Stimulated activated CD4-positive, alpha-beta T cell treated with anti-CD3 and anti-CD28 coated beads, TNF-alpha, amount 100 ng/mL, for 4 hours (primary cell): Measurements from ENCODE around the gene PRPF8.
"Not testable (repeated sequence)": the region's sequence is repeated elsewhere in the genome, so short reads cannot be mapped to it uniquely, and the experiment has no call there.

Experiments
- DNase-seq, 3 experiments: peaks; one replicate each; pipeline ENCODE4 v3.0.0-alpha.2; 2020; ENCODE audit warnings: low read depth in 3 of 3

PRPF8 gene

DNA sequence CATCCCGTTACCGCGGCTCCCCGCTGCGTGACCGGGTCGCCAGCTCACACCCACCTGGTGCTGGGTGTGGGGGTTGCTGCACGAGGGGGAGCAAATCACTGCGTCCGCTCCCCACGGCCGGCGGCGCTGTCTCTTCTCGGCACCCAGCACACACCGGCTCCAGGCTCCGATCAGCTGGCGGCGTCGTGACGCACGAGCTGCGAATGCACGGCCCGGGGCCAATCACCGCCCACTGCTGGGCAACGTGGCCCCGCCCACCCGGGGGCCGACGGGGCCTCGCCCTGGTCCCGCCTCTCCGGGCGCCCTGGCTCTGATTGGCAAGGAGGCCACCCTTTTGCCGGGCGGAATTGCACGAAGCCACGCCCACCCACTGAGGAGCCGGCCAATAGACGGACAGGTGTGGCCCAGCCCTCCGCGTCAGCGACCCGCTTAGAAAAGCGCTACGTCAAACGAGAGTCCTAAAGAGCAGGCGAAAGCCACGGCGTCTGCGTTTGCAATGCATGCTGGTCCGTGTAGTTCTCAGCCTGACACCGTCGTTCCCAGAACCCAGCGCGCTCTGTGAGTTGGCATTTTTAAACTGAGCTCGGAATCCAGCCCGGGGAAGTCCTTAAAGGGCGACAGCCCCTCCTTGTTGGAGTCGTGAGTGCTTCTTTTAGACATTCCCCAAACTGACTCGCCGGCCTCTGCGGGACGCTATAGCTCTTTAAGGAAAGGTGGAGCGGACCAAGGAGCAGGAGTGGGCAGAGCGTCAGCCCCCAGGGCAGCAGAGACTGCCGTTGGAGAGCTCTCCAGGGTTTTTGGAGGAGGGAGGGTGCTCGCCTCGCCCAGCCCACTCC lies 31.6 kb upstream of the PRPF8 start:
- DNase-seq: peak; percentile 99 to 100 (median 100)

DNA sequence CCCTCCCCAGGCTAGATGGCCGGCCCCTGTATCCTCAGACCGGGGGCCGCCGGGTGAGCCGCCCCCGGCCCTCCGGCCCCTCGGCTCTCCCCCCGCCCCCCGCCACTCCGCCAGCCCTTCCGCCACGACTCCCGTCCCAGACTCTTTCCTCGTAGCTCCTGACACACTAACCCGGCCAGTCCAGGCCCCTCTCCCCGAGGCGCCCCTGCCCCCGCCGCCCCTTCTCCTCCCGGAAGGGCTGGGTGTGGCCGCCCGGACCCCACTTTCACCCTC lies 31.1 kb upstream of the PRPF8 start:
- DNase-seq: no peak

DNA sequence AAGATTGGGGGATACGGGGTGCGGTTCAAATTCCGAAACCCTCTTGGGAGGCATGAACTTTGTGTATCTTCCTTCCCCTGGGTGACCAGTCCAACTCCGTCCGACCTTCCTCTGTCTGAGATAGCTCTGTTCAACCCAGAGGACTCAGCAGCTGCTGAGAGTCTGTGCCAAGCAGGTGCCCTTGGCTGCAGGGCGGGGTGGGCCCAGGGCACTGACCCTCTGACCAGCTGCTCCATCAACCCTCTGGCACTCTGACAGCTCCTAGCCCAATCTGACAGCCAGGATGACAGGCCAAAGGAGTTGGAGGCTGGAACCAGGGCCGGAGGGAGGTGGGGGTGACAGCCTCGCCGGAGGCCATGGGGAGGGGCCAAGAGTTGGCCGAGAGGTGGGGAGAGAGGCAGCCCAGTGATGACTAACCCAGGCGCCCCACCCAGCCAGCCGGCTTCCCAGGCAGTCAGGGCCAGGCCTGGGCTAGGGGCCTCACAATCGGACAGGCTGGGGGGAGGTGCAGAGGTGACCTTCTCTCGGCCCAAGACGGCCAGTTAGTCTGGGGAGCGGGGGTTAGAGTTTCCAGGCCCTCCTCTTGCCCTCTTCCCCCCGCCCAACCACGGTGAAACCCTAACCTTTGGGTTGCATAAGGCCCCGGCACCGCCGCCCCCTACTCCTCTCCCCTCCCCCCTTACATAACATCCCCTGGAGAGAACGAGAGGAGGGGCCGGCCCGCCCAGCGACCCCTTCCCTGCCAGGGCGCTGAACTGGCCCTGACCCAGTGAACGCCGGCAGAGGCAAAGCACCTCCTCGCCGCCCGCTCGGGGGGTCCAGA lies 30.5 kb upstream of the PRPF8 start:
- no peak for DNase-seq

DNA sequence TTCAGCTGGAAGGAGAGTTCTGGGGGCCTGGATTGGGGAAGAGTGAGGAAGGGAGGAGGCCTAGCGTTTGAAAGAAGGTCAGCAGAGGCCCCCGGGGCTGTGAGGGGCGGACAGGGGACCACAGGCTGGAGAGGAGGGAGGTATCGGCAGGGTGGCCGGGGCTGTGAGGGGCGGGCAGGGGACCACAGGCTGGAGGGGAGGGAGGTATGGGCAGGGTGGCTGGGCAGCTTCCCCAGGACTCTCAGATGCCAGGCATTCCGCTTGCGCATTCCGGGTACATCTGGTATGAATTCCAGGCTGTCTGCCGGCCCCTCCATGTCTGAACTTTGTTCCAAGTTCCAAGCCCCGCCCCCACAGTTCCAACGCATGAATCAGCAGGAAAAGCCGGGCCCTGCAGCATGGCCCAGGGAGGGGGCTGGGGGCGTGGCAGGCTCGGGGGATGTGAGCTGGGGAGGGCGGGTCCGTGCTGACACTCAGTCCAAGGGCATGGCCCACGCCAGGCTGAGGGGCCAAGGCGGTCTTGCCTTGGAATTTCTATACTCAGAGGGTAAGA lies 29.8 kb upstream of the PRPF8 start:
- no peak for DNase-seq

DNA sequence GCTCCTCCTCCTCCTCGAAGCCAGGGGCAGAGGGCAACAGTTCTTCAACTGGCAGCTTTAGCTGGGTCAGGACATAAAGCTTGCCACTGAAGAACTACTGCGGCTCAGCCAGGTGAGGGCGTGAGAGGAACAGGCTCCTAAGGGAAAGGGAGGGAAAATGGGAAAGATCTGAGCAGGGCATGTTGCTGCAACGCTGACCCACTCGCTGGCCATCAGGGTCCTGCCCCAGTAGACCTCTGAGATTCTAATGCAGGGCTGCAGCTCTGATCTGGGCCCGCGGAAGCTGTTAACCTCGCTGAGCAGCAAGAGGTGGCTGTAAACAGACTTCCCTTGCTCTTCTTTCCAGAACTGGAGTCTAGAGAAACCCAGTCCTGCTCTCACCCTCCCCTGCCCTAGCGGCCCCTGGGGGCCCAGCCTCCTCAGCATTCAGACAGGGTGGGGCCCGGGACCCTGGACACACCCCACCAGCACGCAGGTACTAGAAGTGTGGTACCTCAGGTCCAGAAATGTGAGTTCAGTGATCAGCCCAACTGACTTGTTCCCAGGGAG lies 29.3 kb upstream of the PRPF8 start:
- no peak for DNase-seq

DNA sequence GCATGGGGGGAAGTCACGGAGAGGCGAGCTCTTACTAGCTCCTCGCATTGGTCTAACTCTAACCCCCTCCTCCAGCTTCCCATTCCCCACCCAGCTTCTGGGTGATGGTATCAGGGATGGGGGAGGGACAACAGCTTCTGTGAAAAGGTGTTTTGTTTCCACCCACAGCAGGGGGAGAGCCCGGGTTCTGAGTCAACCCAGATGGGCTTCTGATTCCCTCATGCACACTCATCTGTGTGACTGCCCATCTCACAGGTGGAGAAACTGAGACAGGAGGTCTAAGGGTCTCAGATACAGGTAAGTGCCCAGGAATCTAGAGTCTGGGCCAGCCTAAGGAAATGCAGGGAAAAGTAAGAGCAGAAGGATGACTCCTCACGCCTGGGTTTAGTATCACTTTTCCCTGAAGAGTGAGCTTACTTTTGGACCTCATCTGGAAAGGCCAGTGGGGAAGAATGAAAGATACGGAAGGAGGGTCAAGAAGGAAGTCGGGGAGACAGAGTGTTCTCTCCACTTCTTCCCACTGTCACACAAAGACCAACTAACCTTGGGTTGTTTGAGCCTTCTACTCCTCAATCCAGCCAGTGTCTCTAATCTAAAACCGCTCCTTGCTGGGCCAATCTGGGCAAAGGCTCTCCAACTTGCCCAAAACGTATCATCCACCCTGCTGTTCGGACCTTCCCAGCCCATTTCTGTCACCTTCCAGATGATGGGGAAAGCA lies 28.7 kb upstream of the PRPF8 start:
- no peak for DNase-seq

DNA sequence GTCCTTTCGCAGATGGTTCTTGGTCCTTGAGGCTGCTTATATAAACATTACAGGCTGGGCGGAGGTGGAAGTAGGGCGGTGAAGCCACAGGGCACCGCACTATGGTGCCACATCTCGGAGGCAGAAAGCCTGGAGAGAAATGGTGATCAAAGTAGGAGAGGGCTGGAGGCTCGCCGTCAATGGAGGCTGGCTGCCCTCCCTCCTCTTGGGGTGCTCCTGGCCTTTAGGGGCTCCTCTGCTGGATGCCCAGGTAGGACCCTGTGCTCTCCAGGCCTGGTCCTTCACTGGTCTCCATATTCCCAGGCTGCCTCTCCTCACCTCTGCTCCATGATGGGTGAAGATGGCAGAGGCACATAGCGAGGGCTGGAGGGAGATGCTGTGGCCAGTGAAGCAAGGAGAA lies 27.6 kb upstream of the PRPF8 start:
- no peak for DNase-seq

DNA sequence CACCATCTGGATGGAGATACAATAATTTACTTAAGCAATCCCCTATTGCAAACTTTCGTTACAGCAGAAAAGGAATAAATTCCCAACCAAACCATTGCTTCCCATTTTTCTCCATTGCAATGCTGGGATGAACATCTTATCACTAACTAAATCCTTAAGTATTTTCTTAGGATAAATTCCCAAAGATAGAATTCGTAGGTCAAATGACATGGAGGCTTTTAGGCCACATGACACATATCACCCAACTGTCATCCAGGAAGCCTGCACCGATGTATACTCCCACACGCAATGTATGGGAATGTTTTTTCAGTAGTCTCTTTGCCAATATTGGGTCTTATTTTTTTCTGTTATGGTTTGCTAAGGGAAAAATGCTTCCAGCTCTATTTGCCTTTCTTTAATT lies 27.1 kb upstream of the PRPF8 start:
- DNase-seq: no peak

DNA sequence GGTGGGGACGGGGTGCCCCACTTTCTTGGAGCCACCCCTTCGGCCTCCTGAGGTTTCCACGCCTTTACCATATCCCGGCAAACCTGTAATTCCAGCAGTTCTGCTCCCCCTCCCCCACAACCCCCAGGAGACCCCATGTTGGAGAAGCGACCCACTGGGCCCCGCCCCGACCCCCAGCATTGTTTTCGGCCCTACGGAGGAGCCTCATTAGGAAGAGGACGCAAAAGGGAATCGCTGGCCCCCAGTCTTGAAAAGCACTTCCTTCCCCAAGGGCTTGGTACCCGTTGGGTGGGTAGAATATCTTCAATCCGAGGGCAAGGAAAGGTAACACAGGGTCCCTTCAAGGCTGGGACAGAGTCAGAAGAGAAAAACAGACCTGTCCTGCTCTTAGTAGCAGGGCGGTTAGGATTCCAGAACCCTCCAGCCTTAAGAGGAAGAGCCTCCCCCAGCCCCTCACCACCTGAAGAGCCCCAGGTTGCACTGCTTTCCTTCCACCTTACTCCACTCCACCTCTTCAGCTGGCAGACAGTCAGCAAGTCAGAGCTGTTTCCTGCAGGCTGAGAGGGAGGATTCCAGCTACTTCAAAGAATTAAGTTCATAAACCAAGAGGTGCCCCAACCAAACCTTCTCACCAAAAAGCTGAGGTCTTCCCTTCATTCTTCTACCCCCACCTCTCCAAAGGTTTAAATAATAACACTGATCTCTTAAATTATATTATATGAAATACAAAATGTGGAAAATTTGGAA lies 26.3 kb upstream of the PRPF8 start:
- no peak for DNase-seq

DNA sequence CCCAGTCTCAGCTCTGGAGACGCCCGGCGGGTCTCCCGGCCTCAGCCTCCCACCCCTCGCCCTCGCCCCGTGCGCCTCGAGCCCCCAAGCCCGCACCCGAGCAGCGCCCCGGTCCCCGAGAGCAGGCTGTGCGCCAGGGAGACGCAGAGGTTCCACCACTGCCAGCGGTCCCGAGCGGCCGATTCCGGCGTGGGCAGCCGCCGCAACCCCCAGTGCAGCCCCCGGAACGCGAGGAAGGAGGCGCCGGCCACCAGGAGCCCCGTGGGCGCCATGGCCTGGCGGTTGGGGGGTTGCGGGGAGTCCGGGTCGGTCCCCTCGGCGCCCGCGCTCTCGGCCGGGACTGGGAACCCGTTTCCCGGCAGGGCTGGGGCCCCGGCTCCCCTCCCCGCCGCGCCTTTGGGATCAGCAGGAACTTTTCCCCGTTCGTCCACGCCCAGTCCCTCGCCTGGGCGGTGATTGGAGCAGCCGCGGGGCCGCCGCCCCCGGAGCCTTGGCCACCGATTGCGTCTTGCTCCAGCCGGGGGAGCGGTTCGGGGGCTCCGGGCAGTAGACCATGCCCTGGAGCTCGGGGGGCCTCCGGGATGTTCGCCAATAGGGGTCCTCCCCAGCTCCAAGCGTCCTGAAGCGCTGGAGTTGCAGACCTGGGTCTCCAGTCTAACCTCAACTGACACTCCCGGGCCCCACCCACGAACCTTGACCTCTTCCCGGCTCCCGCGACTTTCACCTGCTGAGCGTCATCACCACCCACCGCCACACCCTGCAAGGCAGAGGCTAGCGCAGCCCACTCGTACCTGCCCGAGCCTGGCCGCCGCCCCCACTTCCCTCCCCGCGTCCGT lies 25.5 kb upstream of the PRPF8 start, which contains the start of gene TLCD2:
TLCD2 (minus strand) TSS at position 407 of the 836 bp plus-strand sequence; CDS start at position 272, 135 bp downstream.
- no peak for DNase-seq

DNA sequence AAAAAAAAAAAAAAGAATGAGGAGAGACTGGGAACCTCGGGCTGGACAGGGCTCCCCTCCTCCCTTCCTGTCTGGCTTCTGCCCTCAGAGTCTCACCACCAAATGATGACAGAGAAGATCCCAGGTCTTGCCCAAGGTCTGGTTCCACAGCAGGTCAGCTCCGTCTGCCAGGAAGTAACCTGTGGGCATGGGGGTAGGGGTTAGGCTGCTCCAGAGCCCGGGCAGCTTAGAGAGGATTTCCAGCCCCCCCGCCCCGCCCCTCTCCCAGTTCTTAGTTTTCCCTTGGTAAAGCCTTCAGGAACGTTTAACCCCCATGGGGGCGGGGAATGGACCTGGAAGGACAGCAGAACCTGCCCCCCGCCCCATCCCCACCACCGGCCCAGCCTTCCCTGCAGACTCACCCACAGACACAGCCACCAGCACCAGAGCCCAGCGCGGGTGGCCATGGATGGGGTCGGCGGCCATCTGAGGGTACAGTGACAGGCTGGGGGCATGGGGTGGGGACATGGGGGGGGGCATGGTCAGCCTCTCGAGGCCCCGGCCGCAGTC lies 24.8 kb upstream of the PRPF8 start:
- no peak for DNase-seq

DNA sequence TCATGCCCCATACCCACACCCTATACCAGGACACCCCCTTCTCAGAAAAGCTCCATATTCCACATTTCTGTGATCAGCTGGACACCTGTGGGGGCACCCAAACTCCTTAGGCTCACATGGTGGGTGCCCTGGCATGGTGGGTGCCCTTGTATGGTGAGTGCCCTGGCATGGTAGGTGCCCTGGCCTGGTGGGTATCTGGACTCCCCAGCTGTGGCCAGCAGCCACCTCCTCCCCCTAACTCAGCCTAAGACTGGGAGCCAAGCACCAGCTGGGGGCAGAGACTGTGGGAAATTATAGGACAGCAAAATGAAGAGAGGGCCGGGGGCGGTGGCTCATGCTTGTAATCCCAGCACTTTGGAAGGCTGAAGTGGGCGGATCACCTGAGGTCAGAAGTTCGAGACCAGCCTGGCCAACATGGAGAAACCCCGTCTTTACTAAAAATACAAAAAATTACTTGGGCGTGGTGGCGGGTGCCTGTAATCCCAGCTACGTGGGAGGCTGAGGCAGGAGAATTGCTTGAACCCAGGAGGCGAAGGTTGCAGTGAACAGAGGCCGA lies 24.2 kb upstream of the PRPF8 start:
- not testable (repeated sequence) for DNase-seq

DNA sequence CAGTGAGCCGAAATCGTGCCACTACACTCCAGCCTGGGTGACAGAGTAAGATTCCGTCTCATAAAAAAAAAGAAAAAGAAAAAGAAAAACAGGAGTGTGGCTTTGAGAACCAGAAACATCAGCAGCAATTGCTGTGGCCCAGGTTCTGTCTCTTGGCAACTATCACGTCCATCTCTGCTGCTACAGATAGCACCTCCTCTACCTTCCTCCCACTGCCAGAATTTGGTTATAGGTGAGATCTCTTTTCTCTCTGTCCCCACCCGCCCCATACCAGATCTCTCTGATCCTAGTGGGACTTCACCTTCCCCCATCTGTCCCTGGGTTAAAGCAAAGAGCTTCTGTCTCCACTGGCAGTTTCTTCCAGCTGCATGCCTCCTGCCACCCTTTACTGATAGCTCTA lies 22.4 kb upstream of the PRPF8 start:
- no peak for DNase-seq

DNA sequence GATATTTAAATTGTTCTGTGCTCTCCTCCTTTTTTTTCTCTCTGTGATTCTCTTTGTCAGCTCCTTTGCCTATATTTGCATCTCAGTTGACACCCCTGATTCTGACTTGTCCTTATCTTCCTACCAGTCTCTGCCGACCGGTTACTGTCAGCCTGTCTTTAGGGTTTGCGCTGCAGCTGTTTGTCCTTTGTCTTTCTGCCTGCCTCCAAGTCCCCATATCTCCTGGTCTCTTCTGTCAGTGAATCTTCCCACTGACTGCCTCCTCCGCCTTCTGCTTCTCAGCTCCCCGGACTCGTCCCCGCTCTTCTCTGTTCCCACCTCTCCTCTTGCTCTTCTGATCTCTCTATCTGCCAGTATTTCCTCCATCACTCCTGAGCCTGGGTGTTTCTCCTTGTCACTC lies 20.3 kb upstream of the PRPF8 start:
- no peak for DNase-seq

DNA sequence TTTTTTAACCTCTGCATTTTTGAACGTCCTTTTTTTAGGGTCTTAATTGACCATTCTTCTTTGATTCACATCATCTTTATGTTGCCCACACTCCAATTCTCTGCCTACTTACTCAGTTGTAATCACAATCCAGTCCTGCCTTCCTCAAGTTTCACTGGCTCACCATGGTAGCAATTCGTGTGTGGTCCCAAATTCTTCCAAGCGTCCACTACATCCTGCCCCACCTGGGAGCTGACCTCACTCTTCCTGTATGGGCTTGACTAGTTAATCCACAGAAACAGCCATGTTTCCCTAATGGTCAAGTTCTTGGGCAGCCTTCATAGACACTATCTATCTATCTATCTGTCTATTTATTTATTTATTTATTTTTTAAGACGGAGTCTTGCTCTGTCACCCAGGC lies 18.4 kb upstream of the PRPF8 start:
- DNase-seq: no peak

DNA sequence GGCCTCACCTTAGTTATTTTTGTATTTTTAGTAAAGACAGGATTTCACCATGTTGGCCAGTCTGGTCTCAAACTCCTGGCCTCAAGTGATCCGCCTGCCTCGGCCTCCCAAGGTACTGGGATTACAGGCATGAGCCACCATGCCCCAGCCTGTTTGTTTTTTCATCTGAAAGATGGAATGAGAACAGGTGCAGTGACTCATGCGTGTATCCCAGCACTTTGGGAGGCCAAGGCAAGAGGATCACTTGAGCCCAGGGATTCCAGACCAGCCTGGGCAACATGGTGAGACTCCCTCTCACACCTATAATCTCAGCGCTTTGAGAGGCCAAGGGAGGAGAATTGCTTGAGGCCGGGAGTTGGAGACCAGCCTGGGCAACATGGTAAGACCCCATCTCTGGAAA lies 15.2 kb upstream of the PRPF8 start:
- not testable (repeated sequence) for DNase-seq

DNA sequence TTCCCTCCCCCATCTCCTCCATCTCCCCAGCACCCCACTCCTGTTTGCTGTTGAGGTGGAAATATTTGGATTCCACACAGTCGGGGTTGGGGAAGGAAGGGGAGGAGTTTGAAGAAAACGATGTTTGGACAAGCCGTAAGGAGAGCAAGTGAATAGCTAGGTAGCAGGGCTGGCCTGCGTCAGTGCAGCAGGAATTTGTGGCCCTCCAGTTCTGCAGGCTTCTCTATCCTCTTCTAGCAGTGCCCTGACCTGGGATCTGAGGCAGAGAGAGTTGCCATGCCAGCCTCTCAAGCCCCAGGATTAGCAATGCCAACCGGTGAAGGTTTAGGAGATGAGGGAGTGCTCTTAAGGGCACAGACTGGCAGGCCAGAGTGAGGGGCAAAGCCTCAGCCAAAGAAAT lies 13.0 kb upstream of the PRPF8 start:
- no peak for DNase-seq

DNA sequence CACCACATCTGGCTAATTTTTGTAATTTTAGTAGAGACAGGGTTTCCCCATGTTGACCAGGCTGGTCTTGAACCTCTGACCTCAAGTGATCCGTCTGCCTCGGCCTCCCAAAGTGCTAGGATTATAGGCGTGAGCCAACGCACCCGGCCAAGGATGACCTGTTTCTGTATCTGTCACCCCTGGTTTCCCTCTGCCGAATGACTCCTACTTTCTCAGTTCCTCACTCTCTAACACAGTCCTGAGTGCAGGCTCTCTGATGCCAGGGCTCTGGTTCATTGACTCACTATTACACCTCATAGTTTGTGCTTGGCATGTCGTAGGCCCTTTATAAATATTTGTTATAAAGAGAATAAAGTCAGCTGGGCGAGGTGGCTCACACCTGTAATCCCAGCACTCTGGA lies 10.7 kb upstream of the PRPF8 start:
- no peak for DNase-seq

DNA sequence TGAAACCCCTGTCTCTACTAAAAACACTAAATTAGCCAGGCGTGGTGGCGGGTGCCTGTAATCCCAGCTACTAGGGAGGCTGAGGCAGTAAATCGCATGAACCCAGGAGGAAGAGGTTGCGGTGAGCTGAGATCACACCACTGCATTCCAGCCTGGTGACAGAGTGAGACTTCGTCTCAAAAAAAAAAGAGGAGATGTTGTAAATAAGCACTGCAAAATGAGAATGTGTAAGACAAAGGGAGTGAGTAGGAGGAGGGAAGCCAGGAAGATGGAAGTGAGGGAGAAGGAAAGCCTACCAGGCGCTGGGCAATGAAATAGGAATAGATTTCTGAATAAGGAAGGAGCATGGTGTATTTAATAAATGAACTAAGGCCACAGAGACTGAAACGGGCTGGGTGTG lies 8.7 kb upstream of the PRPF8 start:
- no peak for DNase-seq
